ENCODE data around the gene OGFRL1.

Gene OGFRL1

DNA sequence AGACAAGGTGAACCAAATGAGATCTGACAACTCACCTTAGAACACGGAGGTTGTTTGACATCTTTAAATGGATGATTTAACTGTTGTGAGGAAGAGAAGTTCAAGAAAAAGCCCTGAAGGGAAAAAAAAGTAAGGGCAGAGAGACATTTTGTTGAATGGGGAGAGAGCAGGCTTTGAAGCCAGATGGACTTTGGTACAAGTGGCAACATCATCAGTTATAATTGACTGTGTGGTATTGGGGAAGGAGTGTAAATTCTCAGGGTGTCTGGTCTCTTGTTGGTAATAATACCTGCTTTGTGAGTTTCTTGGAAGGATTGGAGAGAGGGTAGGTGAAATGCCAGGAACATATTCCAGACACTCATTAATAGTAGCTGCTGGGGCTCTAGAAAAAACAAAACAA lies 21.6 kb downstream of the OGFRL1 start:
- no peak overlapping the region for H3K4me3 ChIP-seq (ENCODE audit: low read depth, low read length)
- no peak for DNase-seq (ENCODE audit: low read depth)
- no peak for TF ChIP-seq CTCF (IDR thresholded peaks at IDR 0.05; ENCODE audit: control insufficient read depth, extremely low read depth, insufficient read depth)

DNA sequence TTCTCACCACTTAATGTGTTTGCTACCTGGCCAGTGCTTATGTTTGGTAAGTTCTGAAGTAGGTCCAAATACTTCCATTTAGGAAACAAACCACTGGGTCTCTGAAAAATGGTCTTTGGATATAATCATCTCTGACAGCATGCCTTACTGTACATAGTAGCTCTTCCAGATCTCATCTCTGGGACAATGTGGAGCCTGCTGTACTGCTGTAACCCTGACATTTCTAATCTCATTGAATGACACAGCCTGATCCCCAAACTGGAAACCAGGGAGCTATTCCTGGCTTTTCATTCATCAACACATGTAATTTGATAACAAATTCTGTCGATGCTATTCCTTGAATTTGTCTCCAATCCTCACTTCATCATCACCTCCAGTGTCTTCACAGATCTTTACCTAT lies 23.5 kb downstream of the OGFRL1 start:
- H3K4me3 ChIP-seq (ENCODE audit: low read depth, low read length) = no peak overlapping the region
- no peak for DNase-seq (ENCODE audit: low read depth)
- TF ChIP-seq CTCF (IDR thresholded peaks at IDR 0.05; ENCODE audit: control insufficient read depth, extremely low read depth, insufficient read depth) = no peak

DNA sequence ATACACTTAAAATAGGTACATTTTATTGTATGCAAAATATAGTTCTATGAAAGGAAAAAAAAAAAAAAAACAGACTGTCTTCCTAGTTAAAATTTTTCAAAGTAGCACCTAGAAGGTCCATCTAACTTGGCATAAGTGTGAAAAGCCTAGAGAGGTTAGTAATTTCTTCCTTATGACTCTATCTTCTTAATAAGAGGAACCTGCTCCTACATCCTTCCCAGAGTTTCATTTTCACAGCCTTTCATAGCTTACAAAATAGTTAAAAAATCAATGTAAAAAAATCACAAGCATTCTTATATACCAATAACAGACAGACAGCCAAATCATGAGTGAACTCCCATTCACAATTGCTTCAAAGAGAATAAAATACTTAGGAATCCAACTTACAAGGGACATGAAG lies 28.8 kb downstream of the OGFRL1 start:
- no peak overlapping the region for H3K4me3 ChIP-seq (ENCODE audit: low read depth, low read length)
- TF ChIP-seq CTCF (IDR thresholded peaks at IDR 0.05; ENCODE audit: control insufficient read depth, extremely low read depth, insufficient read depth) = no peak
- DNase-seq (ENCODE audit: low read depth) = no peak

DNA sequence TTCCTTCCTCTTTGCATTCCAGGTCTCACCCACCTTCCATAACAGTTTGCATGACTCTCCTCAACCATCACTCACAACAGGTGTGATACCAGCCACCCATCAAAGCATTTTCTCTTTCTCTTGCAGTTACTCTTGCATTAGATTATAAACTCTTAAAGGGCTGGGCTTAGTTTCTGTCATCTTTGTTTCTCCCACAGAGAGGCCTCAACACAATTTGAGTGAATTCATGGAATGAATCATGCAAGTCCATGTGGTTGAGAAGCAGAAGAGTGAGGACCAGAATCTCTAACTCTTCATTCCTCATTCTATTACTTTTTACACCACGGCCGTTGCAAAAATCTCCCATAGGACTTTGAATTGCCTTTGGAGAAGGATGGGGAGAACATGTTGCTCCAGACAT lies 31.4 kb downstream of the OGFRL1 start:
- no peak for TF ChIP-seq CTCF (IDR thresholded peaks at IDR 0.05; ENCODE audit: control insufficient read depth, extremely low read depth, insufficient read depth)
- H3K4me3 ChIP-seq (ENCODE audit: low read depth, low read length) = no peak overlapping the region
- no peak for DNase-seq (ENCODE audit: low read depth)

- DNase-seq (ENCODE audit: low read depth) = peak; percentile 52
- no peak for TF ChIP-seq CTCF (IDR thresholded peaks at IDR 0.05; ENCODE audit: control insufficient read depth, extremely low read depth, insufficient read depth)
- no peak overlapping the region for H3K4me3 ChIP-seq (ENCODE audit: low read depth, low read length)
Measured at GRCh38 chr6:71321314-71321713, 32.7 kb downstream of the OGFRL1 start.

- H3K4me3 ChIP-seq (ENCODE audit: low read depth, low read length) = no peak overlapping the region
- DNase-seq (ENCODE audit: low read depth) = no peak
- TF ChIP-seq CTCF (IDR thresholded peaks at IDR 0.05; ENCODE audit: control insufficient read depth, extremely low read depth, insufficient read depth) = no peak
Measured at GRCh38 chr6:71324194-71324785, 35.7 kb downstream of the OGFRL1 start.

DNA sequence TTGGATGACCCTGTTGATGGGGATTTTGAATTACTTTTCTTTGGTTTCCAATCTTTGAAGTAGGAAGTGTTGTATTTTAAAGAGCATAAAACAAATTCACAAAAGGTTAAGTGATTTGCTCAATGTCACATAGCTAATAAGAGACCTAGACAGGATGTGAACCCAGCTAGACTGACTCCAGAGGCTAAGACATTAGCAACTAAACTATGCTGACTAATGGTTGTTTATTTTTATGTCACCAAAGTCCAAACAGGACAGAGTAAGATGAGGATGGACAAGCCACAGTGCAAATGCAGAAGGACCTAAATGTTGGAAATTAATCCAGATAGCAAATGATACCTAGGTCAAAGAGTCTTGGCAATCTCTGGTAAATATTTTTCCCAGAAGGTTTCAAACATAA lies 38.0 kb downstream of the OGFRL1 start:
- H3K4me3 ChIP-seq (ENCODE audit: low read depth, low read length) = no peak overlapping the region
- no peak for DNase-seq (ENCODE audit: low read depth)
- no peak for TF ChIP-seq CTCF (IDR thresholded peaks at IDR 0.05; ENCODE audit: control insufficient read depth, extremely low read depth, insufficient read depth)
